ENCODE measurements around the gene SUCLA2. TPM values are rescaled to one million over a fixed set of nuclear protein-coding genes. Genes with fewer than 3 reads are reported as not detected.

Gene SUCLA2
- total and polyA plus RNA-seq, 2 experiments from 2014 or later: 48.6 to 69.8 TPM

DNA sequence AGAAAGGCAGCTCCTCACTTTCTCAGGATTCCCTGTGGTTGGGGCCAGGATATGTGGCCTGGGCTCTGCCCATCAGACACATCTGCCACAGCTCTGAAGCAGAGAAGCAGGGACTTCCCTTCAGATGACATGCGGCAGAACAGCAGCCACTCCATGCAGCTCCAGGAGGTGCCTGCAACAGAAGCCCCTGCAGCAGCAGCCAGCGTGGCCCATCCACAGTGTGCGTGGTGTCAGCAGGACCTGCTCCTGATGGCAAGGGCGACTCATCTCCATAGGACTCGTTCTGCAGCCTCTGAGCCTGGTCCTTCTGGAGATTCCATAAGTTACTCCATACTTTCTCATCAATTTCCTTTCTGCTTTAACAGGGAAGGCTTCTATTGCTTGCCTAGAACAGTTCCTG, 105.0 kb downstream of the SUCLA2 start:
- TF ChIP-seq EZH2phosphoT487 (IDR thresholded peaks at IDR 0.05; ENCODE audit: insufficient read depth, low read depth) (no peak), EZH2 (IDR thresholded peaks at IDR 0.05; ENCODE audit: insufficient read depth, poor library complexity, severe bottlenecking) (no peak)
- H3K4me1 ChIP-seq (ENCODE audit: insufficient read depth): peaks cover 15% of the 10 kb centered on the region
- no peaks in the 10 kb centered on the region for H3K9me3 ChIP-seq (ENCODE audit: low read depth)
- no peaks in the 10 kb centered on the region for H3K79me2 ChIP-seq (ENCODE audit: insufficient read depth)
- H3K9ac ChIP-seq: no peak overlapping the region
- no peak overlapping the region for H3K4me2 ChIP-seq (ENCODE audit: unreplicated experiment)
- no peak overlapping the region for H3K4me3 ChIP-seq
- in situ Hi-C loops (cut with MboI): no loop called here
- no peaks in the 10 kb centered on the region for H4K20me1 ChIP-seq (ENCODE audit: insufficient read depth)
- no peaks in the 10 kb centered on the region for H3K27me3 ChIP-seq (replicated peaks; ENCODE audit: insufficient read depth)
- H3K36me3 ChIP-seq (ENCODE audit: low read depth): no peaks in the 10 kb centered on the region
- WGBS, 2 experiments (ENCODE audit: low coverage in 1 of 2, low lambda C conversion rate in 2 of 2, missing lambda C conversion rate in 2 of 2): 58% methylated on average over 5 of the region's 5 CpGs
- H2AFZ ChIP-seq: no peak overlapping the region
- DNase-seq: no peak
- peaks cover 18% of the 10 kb centered on the region for H3F3A ChIP-seq (ENCODE audit: insufficient read depth)
- H3K9me2 ChIP-seq (ENCODE audit: insufficient read depth): no peaks in the 10 kb centered on the region
- H3K27ac ChIP-seq: no peak overlapping the region

DNA sequence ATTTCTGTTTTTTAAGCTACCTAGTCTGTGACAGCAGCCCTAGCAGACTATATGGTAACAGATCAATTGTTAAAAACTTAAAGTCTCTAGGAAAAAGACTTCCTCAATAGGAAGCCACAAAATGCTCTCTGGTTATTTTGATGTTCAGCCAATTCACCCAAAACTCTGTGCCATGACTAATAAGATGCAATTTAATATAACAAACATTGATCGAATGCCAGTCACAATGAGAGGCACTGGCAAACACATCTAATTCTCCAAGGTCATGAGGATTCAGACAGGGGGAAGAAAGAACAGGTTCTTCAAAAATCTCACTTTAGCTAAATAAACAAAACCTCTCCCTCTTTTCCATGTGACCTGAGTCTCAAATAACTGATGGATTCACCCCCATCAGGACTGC, 107.5 kb downstream of the SUCLA2 start:
- Histone ChIP-seq H3K4me3 (no peak overlapping the region), H3K9ac (no peak overlapping the region), H3F3A (ENCODE audit: insufficient read depth) (peaks cover 15% of the 10 kb centered on the region), H3K79me2 (ENCODE audit: insufficient read depth) (no peaks in the 10 kb centered on the region), H4K20me1 (ENCODE audit: insufficient read depth) (no peaks in the 10 kb centered on the region), H3K27ac (no peak overlapping the region), H3K27me3 (replicated peaks; ENCODE audit: insufficient read depth) (no peaks in the 10 kb centered on the region), H3K4me1 (ENCODE audit: insufficient read depth) (peaks cover 24% of the 10 kb centered on the region), H3K9me2 (ENCODE audit: insufficient read depth) (0 out of 2 replicates have a peak, but pooled peaks cover 4% of the 10 kb centered on the region), H3K9me3 (ENCODE audit: low read depth) (no peaks in the 10 kb centered on the region), H3K36me3 (ENCODE audit: low read depth) (no peaks in the 10 kb centered on the region), H2AFZ (no peak overlapping the region), H3K4me2 (ENCODE audit: unreplicated experiment) (no peak overlapping the region)
- 84 to 100% methylated on average over 1 of the region's 1 CpG for WGBS, 2 experiments (ENCODE audit: low coverage in 1 of 2, low lambda C conversion rate in 2 of 2, missing lambda C conversion rate in 2 of 2)
- in situ Hi-C loops (cut with MboI): no loop called here
- TF ChIP-seq EZH2phosphoT487 (IDR thresholded peaks at IDR 0.05; ENCODE audit: insufficient read depth, low read depth): no peak
- no peak for TF ChIP-seq EZH2 (IDR thresholded peaks at IDR 0.05; ENCODE audit: insufficient read depth, poor library complexity, severe bottlenecking)
- DNase-seq: no peak

Other genes with a start within 250 kb of the SUCLA2 start
- gene NUDT15, start 36.5 kb upstream of the SUCLA2 start, total RNA-seq (2014; rRNA removed; shearing (Covaris generic)): 17.8 and 20.0 TPM in 2 replicates
- gene NUDT15, start 36.5 kb upstream of the SUCLA2 start, polyA plus RNA-seq (2016; fragmentation: Nextera tagmentation; extraction: Ambion mirVana): 19.5 and 19.6 TPM in 2 replicates
- 31.9 and 33.1 TPM in 2 replicates for gene MED4, start 93.8 kb upstream of the SUCLA2 start, total RNA-seq (2014; rRNA removed; shearing (Covaris generic))
- gene MED4, start 93.8 kb upstream of the SUCLA2 start, polyA plus RNA-seq (2016; fragmentation: Nextera tagmentation; extraction: Ambion mirVana): 64.7 and 66.1 TPM in 2 replicates
- gene ITM2B, start 231.9 kb upstream of the SUCLA2 start, total RNA-seq (2014; rRNA removed; shearing (Covaris generic)): 263 and 295 TPM in 2 replicates
- gene ITM2B, start 231.9 kb upstream of the SUCLA2 start, polyA plus RNA-seq (2016; fragmentation: Nextera tagmentation; extraction: Ambion mirVana): 689 and 690 TPM in 2 replicates

Measured in GM23248 (cell line).